K562 (cell line): ENCODE results near the gene ARAF.

Experiments used
- ARID2 ChIP-seq: fragments of 450-650 bp; IDR thresholded peaks from 2 replicates; pipeline ENCODE4 v1.6.1; 2017; ENCODE audit warnings: antibody characterized with exemption, mild to moderate bottlenecking
- CTCF ChIP-seq, 3 experiments: IDR thresholded peaks in 2 of 3; conservative IDR thresholded peaks in 1 of 3; 2 replicates each; pipeline ENCODE4 v1.5.1; 2011 to 2012; ENCODE audit warnings: low read length in 3 of 3, mild to moderate bottlenecking in 3 of 3, control low read depth in 2 of 3, improper control_type of control experiment in 1 of 3, inconsistent platforms in 1 of 3, low read depth in 1 of 3, mixed read lengths in 1 of 3, moderate library complexity in 1 of 3; ENCODE audit not compliant: insufficient read depth in 2 of 3
- HINFP ChIP-seq: fragments of 450-650 bp; conservative IDR thresholded peaks from 2 replicates; pipeline ENCODE4 v1.6.1; 2016; ENCODE audit warnings: missing genetic modification characterization, low read depth, mild to moderate bottlenecking, control low read depth, missing compliant biosample characterization
- NCOA6 ChIP-seq: fragments of 450-650 bp; IDR thresholded peaks from 2 replicates; pipeline ENCODE4 v1.6.1; 2017; ENCODE audit warnings: mild to moderate bottlenecking
- SIRT6 ChIP-seq: IDR thresholded peaks from one replicate; pipeline ENCODE4 v1.6.1; 2012; ENCODE audit warnings: low read depth, mild to moderate bottlenecking, control low read depth, inconsistent platforms, low read length, moderate library complexity
- SNRNP70 ChIP-seq: fragments of 200-400 bp; formaldehyde crosslinking; optimal IDR thresholded peaks from 2 replicates; pipeline ENCODE3; 2017; ENCODE audit warnings: low read depth, low read length

- TF ChIP-seq CTCF (IDR thresholded peaks at IDR 0.05 in 2 of 3, conservative IDR thresholded peaks at IDR 0.05 in 1 of 3; ENCODE audit: insufficient read depth in 2 of 3, low read depth in 1 of 3, low read length in 3 of 3) (no peak), SNRNP70 (no peak), NCOA6 (no peak), ARID2 (no peak), HINFP (tag) (no peak), SIRT6 (no peak)
These were observed 11.9 kb downstream of the ARAF start for GRCh38 chrX:47572773-47573340.
